Raji (cell line): ENCODE data around the gene AFG1L.

Experiments
- POLR2A ChIP-seq: IDR thresholded peaks from 2 replicates; pipeline ENCODE4 v1.6.1; 2011; ENCODE audit warnings: low read depth, low read length, control low read depth; ENCODE audit not compliant: insufficient read depth

AFG1L gene

DNA sequence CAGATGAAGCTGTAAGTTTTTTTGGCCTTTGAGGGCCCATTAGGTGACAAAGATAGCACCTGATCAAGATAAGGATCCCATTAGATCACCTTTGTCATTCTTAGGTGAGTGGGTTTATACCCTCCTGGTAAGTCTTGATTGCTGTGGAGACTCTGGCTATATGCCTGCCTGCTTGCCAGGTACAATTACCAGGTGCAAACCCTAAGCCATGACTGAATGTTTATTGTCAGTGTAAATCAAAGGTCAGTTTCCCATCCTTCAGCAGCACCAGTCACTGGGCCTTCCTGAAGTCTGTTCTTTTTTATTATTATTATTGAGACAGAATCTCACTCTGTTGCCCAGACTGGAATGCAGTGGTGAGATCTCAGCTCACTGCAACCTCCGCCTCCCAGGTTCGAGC lies 159.5 kb downstream of the AFG1L start:
- TF ChIP-seq POLR2A: no peak

DNA sequence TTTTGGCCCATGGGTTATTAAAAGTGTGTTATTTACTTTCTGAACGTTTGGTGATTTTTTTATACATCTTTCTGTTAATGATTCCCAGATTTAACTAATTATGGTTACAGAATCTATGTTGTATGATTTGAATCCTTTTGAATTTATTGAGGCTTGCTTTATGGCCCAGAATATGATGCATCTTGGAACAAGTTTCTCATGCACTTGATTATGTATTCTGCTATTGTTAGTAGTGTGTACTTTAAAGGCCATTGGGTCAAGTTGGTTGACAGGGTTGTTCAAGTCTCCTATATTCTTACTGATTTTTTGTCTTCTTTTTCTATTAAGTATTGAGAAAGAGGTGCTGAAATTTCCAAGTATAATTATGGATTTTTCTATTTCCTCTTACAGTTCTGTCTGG lies 160.8 kb downstream of the AFG1L start:
- no peak for TF ChIP-seq POLR2A

- TF ChIP-seq POLR2A: no peak
Measured at GRCh38 chr6:108463784-108464183, 168.9 kb downstream of the AFG1L start.

- no peak for TF ChIP-seq POLR2A
Measured at GRCh38 chr6:108464418-108465097, 169.7 kb downstream of the AFG1L start.

DNA sequence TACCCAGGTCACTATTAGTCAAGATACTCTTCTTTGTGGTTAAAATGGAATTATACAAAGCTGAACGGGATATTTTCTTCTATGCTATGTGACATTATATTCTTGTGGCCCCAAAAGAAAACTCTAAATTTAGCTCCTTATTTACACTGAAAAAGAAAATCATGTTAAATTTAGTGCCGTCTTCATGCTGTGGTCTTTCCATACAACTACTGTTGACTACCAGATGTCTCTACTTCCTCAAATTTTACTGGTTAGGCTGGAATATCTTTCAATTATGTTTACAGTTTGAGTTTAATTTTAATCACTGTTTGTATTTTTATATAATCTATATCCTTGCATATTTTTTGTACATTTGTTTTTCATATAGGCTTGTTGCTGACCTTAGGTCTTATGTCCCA lies 170.2 kb downstream of the AFG1L start:
- no peak for TF ChIP-seq POLR2A

DNA sequence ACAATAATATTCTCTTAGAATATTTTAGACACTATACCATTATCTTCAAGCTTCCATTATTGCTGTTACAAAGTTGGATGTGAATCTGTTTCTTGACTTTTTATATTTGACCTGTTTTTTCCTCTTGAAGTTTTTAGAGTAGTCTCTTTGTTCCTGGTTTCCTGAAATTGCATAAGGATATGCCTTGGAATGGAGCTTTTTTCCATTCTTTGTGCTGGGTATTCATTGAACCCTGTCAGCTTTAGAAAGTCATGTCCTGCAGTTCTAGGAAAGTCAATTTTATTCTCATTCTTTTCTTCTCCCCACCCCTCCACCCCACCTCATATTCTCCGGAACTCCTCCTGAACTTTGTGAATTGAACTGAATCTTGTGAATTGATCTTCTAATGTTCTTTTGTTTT lies 173.5 kb downstream of the AFG1L start:
- no peak for TF ChIP-seq POLR2A

DNA sequence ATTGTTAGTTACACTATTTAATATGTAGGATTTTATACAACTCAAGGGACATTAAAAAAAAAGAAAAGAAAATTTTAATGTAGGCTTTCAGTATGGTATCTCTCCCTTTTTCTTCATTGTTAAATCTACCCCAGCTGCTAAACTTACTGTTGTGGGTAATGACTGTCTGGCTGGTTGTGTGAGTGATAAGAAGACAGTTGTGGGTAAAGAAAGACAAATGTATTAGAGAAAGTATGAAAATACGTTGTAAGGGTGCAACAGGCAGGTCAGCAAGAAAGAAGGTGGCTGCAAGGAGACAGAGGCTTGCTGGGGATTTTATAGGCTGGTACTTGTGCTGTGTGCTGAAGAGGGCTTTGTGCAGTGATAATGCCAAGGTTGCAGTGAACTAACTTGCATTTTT lies 174.5 kb downstream of the AFG1L start:
- TF ChIP-seq POLR2A: no peak

- no peak for TF ChIP-seq POLR2A
Measured at GRCh38 chr6:108473197-108473596, 178.3 kb downstream of the AFG1L start.

- TF ChIP-seq POLR2A: no peak
Measured at GRCh38 chr6:108476376-108476775, 181.5 kb downstream of the AFG1L start.

DNA sequence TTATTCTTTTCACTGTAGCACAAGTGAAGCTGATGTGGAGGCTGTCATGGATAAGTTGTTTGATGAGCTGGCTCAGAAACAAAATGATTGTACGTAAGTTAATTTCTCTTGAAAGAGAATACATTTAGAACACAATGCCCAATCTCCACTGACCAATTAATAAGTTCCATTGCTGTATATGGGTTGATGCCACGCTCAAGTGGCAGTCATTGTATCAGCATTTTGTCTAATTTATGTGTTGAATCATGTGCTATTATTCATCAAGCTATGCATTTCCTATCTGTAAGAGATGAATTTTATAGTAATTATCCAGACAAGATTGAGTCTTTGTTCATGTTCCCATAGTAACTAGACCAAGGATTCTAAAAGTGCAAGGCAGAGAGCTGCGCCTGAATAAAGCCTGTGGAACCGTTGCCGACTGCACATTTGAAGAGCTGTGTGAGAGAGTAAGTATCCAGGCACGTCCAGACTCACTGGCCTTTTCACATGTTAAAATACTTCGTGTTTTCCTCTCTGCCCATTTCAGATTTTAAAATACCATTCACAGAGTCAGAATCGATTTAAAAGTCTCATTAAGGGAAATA lies 182.1 kb downstream of the AFG1L start:
- TF ChIP-seq POLR2A: no peak

DNA sequence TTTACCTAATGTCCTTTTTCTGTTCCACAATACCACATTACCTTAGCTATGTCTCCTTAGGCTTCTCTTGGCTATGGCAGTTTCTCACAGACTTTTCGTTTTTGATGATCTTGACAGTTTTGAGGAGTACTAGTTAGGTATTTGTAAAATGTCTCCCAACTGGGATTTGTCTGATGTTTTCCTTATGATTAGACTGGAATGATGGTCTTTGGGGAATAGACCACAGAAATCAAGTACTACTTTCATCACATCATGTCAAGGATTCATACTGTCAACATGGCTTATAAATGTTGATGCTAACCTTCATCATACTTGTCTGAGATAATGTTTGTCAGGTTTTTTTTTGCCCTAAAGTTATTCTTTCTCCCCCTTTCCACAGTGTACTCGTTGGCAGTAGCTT lies 187.7 kb downstream of the AFG1L start:
- TF ChIP-seq POLR2A: no peak

DNA sequence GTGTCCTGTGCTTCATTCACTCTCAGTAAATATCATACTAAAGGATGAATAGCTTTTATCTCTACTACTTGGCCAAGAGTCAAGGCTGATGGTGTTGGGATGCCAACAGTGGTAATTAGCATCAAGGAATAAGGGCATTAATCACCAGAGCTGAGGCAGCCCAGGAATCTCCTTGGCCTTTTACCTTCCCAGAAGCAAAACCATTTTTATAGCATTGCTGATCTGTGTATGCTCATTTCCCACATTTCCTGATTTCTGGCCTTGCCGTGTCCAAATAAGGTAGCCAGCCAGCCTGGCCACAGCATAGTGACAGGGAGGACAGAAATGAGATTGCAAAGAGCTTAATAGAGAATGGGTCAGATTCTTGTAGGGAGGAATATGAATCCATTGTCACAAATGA lies 189.2 kb downstream of the AFG1L start:
- no peak for TF ChIP-seq POLR2A

DNA sequence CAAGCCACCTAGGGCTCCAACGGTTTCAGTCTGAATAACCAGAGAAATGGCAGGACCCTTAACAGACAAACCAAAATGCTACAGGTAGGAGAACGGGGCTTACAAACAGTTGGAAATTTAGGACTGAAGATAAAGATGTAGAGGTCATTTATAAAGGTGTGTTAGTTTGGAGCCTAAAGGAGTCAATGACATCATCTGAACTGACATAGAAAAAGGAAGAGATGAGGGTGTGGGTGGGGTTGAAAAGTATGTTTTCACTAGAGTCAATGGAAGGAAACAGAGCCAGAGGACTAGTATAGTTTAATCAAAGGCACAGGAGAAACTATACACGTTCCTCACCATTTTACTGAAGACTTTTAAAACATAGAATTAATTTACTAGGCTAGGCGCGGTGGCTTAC lies 194.8 kb downstream of the AFG1L start:
- no peak for TF ChIP-seq POLR2A

DNA sequence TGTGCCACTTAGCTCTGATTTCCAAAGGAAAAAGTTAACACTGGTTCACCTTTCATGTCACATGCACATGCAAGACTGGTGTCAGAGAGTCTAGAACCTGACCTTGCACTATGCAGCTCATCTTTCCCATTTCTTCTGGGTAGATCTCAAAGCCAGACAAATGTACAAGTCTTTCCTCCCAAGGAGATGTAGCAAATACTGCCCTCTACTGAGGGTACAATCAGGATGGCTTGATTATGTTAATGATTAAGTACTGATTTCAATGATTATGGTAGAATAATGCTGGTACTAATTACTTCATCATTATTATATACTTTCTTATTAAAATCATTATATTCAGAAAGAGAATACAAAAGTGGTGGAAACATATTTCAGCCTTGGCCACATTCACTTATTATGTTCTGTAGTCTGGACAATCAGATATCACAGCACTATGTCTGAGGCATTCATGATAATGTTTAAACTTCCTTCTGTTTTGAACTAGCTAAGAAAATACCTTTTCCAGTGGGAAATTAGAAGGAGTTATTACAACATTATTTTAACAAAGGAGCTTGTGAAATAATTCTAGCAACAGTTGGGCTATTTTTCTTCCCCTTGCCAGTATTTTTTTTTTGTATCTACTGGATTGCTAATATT lies 197.4 kb downstream of the AFG1L start:
- no peak for TF ChIP-seq POLR2A

DNA sequence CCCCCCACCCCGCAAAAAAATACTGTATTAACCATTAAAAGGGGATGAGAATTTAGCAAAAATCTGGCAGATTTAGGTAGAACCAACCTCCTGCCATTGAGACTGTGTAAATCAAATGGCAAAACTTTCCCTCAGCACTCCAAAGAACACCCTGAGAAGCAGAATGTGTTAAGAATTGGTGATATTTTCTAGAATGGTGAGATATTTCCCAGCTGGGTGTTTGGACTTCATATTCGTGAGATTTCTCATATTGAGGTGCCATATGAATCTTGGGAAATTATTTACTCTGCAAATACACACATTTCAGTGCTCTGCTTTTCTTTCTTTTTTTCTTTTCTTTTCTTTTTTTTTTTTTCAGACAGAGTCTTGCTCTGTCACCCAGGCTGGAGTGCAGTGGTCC lies 199.6 kb downstream of the AFG1L start:
- TF ChIP-seq POLR2A: no peak

DNA sequence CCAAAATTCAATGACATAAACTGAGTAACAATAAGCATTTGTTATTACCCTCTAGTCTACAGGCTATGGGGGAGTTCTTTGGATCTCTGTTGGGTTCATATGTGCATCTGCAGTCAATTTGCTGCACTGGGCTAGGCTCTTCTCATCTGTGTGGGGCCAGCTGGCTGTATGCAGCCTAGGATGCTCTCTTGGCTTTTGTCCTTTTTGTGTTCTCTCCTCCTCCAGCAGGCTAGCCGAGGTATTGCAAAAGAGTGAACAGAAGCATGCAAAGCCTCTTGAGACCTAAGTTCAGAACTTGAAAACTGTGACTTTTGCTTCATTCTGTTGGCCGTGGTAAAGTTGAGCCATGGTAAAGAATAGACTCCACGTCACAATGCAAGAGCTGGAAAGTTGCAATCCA lies 203.0 kb downstream of the AFG1L start:
- TF ChIP-seq POLR2A: no peak
